PC-9 (cell line): Measurements from ENCODE around the gene CATSPER4. TPM values are rescaled to one million over a fixed set of nuclear protein-coding genes. Genes with fewer than 3 reads are reported as not detected.

Experiments
- BruUV-seq: library from RNA; stranded (reverse); fragments of 400-500 nt; replicated peaks from 2 replicates; lab custom pipeline; 2021; lab: Mats Ljungman, UMichigan
- CTCF ChIA-PET: fragments of 300-600 bp; sonication (Branson Sonifier 250); formaldehyde crosslinking; loops from one replicate; lab custom pipeline; 2022; ENCODE audit warnings: antibody characterized with exemption; lab: Charles Lee
- POLR2A ChIA-PET: fragments of 300-600 bp; sonication (Branson Sonifier 250); formaldehyde crosslinking; loops from one replicate; lab custom pipeline; 2022; ENCODE audit warnings: antibody characterized with exemption; ENCODE audit not compliant: unreplicated experiment; lab: Charles Lee
- DNase-seq, 2 experiments: peaks; one replicate each; pipeline versions ENCODE4 v3.0.0 to v3.0.0-alpha.2; 2015 to 2022; ENCODE audit warnings: mixed read lengths in 1 of 2
- H2AFZ ChIP-seq: fragments of 200-600 bp; sonication (generic); 2 replicates; pipeline ENCODE4 v1.8.1; 2017; ENCODE audit warnings: antibody characterized with exemption
- H3F3A ChIP-seq: fragments of 200-600 bp; sonication (generic); 2 replicates; pipeline ENCODE4 v1.8.1; 2017; ENCODE audit warnings: antibody characterized with exemption, mild to moderate bottlenecking, low read depth; ENCODE audit not compliant: insufficient read depth
- H3K27ac ChIP-seq: fragments of 200-600 bp; sonication (generic); 2 replicates; pipeline ENCODE4 v1.6.1; 2016; ENCODE audit warnings: mixed run types
- H3K27me3 ChIP-seq: fragments of 200-600 bp; sonication (generic); 2 replicates; pipeline ENCODE4 v1.6.1; 2016; ENCODE audit warnings: low read depth, mixed run types; ENCODE audit not compliant: insufficient read depth
- H3K36me3 ChIP-seq: fragments of 200-600 bp; sonication (generic); 2 replicates; pipeline ENCODE4 v1.6.1; 2016; ENCODE audit warnings: low read depth, mixed run types
- H3K4me1 ChIP-seq: fragments of 200-600 bp; sonication (generic); replicated peaks from 2 replicates; pipeline ENCODE4 v1.6.1; 2016; ENCODE audit warnings: mixed run types; ENCODE audit not compliant: insufficient read depth
- H3K4me2 ChIP-seq: fragments of 200-600 bp; sonication (generic); 2 replicates; pipeline ENCODE4 v1.6.1; 2017; ENCODE audit warnings: mixed run types
- H3K4me3 ChIP-seq: fragments of 200-600 bp; sonication (generic); 2 replicates; pipeline ENCODE4 v1.6.1; 2016; ENCODE audit warnings: mixed run types
- H3K79me2 ChIP-seq: fragments of 200-600 bp; sonication (generic); 2 replicates; pipeline ENCODE4 v1.6.1; 2017; ENCODE audit warnings: low read depth, mixed run types
- H3K9me2 ChIP-seq: fragments of 200-600 bp; sonication (generic); 2 replicates; pipeline ENCODE4 v1.8.1; 2017; ENCODE audit warnings: mild to moderate bottlenecking; ENCODE audit not compliant: insufficient read depth
- H3K9me3 ChIP-seq: fragments of 200-600 bp; sonication (generic); 2 replicates; pipeline ENCODE4 v1.8.1; 2016; ENCODE audit warnings: low read depth; ENCODE audit not compliant: insufficient read depth
- H4K20me1 ChIP-seq: fragments of 200-600 bp; sonication (generic); 2 replicates; pipeline ENCODE4 v1.8.1; 2017; ENCODE audit not compliant: insufficient read depth
- EZH2 ChIP-seq: fragments of 200-600 bp; sonication (generic); IDR thresholded peaks from 2 replicates; pipeline ENCODE4 v1.8.0; 2017; ENCODE audit warnings: antibody characterized with exemption, low read depth
- intact Hi-C: fragments of 100-400 bp; cut with micrococcal nuclease; formaldehyde crosslinking; loops from one replicate; pipeline ENCODE4 v1.10.0; 2022; ENCODE audit not compliant: unreplicated experiment
- total RNA-seq: library from RNA; stranded (reverse); gene quantifications from 2 replicates; pipeline ENCODE4 v1.2.3, GENCODE V29; 2021
- TF ChIP-seq, protein P1 (sequence below): fragments of 200-600 bp; sonication (generic); conservative IDR thresholded peaks from 2 replicates; pipeline ENCODE4 v1.6.1; 2017; ENCODE audit warnings: mixed run types, antibody characterized with exemption, mild to moderate bottlenecking, moderate library complexity

The CATSPER4 gene
- total RNA-seq, 1 experiment from 2014 or later: 0.24 TPM

DNA sequence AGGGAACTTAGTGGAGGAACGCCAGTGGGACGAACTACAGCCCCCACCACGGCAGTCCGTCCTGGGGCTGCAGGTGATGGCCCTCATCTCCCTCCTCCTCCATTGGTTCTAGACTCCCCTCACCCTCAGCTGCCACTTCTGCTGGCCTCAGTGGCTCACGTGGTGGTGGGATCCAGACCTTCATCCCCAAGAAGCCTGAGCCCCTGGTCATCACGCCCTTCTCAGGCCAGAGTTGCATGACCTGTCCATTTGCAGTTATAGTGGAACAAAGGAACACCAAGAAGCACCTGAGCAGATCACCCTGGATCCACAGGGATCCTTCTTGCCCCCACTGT, 44.5 kb upstream of the CATSPER4 start:
- DNase-seq: no peak
- H3K79me2 ChIP-seq: no peaks in the 10 kb centered on the region
- ChIA-PET POLR2A (no interaction called here), CTCF (interaction anchor here (0.7 to 1.8 kb wide), 4 partner anchors 41 to 110 kb away, joined by 4 to 20 read pairs (median 8); no protein-coding TSS in a partner anchor)
- no peaks in the 10 kb centered on the region for H3K9me3 ChIP-seq
- no peaks in the 10 kb centered on the region for H3F3A ChIP-seq
- no peaks in the 10 kb centered on the region for H4K20me1 ChIP-seq
- H3K36me3 ChIP-seq: no peaks in the 10 kb centered on the region
- H3K27ac ChIP-seq: no peak overlapping the region
- H3K4me1 ChIP-seq: no peaks in the 10 kb centered on the region
- TF ChIP-seq EZH2: no peak
- TF ChIP-seq, protein P1, sequence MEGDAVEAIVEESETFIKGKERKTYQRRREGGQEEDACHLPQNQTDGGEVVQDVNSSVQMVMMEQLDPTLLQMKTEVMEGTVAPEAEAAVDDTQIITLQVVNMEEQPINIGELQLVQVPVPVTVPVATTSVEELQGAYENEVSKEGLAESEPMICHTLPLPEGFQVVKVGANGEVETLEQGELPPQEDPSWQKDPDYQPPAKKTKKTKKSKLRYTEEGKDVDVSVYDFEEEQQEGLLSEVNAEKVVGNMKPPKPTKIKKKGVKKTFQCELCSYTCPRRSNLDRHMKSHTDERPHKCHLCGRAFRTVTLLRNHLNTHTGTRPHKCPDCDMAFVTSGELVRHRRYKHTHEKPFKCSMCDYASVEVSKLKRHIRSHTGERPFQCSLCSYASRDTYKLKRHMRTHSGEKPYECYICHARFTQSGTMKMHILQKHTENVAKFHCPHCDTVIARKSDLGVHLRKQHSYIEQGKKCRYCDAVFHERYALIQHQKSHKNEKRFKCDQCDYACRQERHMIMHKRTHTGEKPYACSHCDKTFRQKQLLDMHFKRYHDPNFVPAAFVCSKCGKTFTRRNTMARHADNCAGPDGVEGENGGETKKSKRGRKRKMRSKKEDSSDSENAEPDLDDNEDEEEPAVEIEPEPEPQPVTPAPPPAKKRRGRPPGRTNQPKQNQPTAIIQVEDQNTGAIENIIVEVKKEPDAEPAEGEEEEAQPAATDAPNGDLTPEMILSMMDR: no peak
- BruUV-seq: no TSS peak
- no peaks in the 10 kb centered on the region for H3K27me3 ChIP-seq
- H3K4me2 ChIP-seq: no peak overlapping the region
- no peaks in the 10 kb centered on the region for H3K9me2 ChIP-seq
- H2AFZ ChIP-seq: no peak overlapping the region
- intact Hi-C loops: loop anchor here (1.0 kb wide), 2 partner anchors 41 to 110 kb away; no protein-coding TSS in a partner anchor
- no peak overlapping the region for H3K4me3 ChIP-seq

DNA sequence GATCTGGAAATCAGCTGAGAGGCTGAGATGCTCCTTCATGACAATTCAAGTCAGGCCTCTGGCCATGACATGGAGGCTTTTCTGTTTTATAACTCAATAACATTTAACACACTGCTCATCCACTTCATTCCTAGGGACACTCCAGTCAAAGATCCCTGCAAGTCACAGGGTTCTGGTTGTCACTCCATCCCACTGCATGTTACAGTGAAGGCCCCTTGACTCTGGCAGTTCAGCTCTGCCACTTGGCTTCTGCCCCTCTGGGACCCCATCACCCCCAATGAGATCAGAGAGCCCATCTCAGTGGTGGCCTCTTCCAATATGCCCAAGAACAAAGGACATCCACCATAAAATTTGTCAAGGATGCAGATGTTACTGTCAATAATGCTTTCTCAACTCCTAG, 41.5 kb upstream of the CATSPER4 start:
- no TSS peak for BruUV-seq
- Histone ChIP-seq H2AFZ (no peak overlapping the region), H4K20me1 (no peaks in the 10 kb centered on the region), H3K4me1 (no peaks in the 10 kb centered on the region), H3K27me3 (no peaks in the 10 kb centered on the region), H3K9me2 (no peaks in the 10 kb centered on the region), H3K36me3 (no peaks in the 10 kb centered on the region), H3F3A (no peaks in the 10 kb centered on the region), H3K4me3 (no peak overlapping the region), H3K4me2 (no peak overlapping the region), H3K27ac (no peak overlapping the region), H3K79me2 (no peaks in the 10 kb centered on the region), H3K9me3 (no peaks in the 10 kb centered on the region)
- TF ChIP-seq EZH2: no peak
- TF ChIP-seq, protein P1: no peak
- CTCF ChIA-PET: interaction anchor here (0.5 kb wide), 1 partner anchor 51 kb away, joined by 3 read pairs; no protein-coding TSS in a partner anchor
- POLR2A ChIA-PET: no interaction called here
- intact Hi-C loops: no loop called here
- no peak for DNase-seq

DNA sequence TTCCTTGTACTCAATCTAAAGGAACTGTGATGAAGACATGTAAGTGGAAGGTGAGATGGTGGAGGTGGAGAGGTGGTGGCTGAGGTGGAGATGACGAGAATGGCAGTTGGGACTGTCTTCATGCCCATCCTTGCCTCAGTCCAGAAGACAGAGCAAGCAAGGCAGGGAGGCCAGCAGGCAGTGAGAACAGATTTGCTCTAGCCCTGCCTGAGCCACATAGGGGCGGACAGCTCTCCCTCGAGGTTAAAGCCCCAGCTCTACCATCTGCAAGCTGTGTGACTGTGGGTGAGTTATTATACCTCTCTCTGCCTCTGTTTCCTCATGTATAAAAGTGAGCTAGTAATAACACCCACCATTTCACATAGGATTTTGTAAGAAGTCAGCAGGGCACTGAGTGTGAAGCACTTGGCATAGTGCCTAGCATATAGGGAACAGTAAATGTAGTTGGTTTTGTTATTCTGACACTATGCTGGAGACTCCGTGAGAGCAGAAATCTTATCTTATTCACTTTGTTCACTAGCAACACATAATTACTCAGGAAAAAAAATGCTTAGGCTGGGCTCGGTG, 36.4 kb upstream of the CATSPER4 start:
- H3K4me3 ChIP-seq: no peak overlapping the region
- POLR2A ChIA-PET: no interaction called here
- no peaks in the 10 kb centered on the region for H3K79me2 ChIP-seq
- no TSS peak for BruUV-seq
- H3K4me1 ChIP-seq: no peaks in the 10 kb centered on the region; the same call in 1 of the 2 replicates
- intact Hi-C loops: no loop called here
- H2AFZ ChIP-seq: no peak overlapping the region
- TF ChIP-seq, protein P1: no peak
- TF ChIP-seq EZH2: no peak
- H3K36me3 ChIP-seq: no peaks in the 10 kb centered on the region
- CTCF ChIA-PET: no interaction called here
- no peaks in the 10 kb centered on the region for H3F3A ChIP-seq
- H3K4me2 ChIP-seq: no peak overlapping the region
- no peaks in the 10 kb centered on the region for H3K9me3 ChIP-seq
- H3K9me2 ChIP-seq: no peaks in the 10 kb centered on the region
- DNase-seq: no peak
- no peak overlapping the region for H3K27ac ChIP-seq
- no peaks in the 10 kb centered on the region for H4K20me1 ChIP-seq
- H3K27me3 ChIP-seq: no peaks in the 10 kb centered on the region
